ENCODE results near the gene GPR18. TPM values are rescaled to one million over a fixed set of nuclear protein-coding genes. Genes with fewer than 3 reads are reported as not detected.

Gene GPR18
- total RNA-seq, 2 experiments from 2014 or later: 10.9 to 13.7 TPM

DNA sequence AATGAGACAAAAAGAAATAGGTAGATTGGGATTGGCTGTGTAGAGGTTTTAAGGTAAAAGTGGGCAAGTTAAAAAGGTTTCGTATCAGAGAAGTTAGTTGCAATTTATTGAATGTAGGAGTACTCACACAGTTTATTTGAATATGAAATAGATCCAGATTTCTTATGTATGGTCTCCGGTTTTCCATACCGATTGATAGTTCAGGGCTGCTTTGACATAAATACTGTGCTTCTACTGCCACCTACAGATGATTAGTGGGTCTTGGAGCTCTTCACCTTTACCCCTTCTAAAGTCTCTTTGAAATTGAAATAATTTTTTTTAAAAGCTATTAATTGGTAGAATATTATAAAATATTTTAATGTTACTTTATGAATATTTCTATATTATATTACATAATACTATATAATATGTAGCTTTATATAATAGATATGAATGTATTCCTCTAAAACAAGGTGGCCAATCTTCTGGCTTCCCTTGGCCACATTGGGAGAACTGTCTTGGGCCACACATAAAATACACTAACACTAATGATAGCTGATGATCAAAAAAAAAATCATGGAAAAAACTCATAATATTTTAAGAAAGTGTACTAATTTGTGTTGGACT lies 7.7 kb upstream of the GPR18 start:
- CTCF ChIA-PET (ENCODE audit: unreplicated experiment): interaction anchor here (0.6 to 3.3 kb wide), 2 partner anchors 67 to 90 kb away, joined by 3 to 18 read pairs; no protein-coding TSS in a partner anchor
- Histone ChIP-seq H3K9me2 (ENCODE audit: insufficient read depth, low read length) (no peaks in the 10 kb centered on the region), H3K4me3 (ENCODE audit: low read depth, low read length, poor library complexity, severe bottlenecking) (no peak overlapping the region), H3K4me2 (ENCODE audit: low read length) (no peak overlapping the region), H3K36me3 (ENCODE audit: insufficient read depth, low read length) (peaks cover 3% of the 10 kb centered on the region; the same call in 1 of the 2 replicates), H2AFZ (ENCODE audit: low read length) (no peak overlapping the region), H3K79me2 (ENCODE audit: insufficient read depth, low read depth, low read length) (no peaks in the 10 kb centered on the region), H3K4me1 (ENCODE audit: insufficient read depth, low read length, poor library complexity, severe bottlenecking) (peaks cover 55% of the 10 kb centered on the region), H3K27ac (ENCODE audit: low read depth, low read length, poor library complexity, severe bottlenecking) (no peak overlapping the region), H4K20me1 (ENCODE audit: insufficient read depth, low read length) (peaks cover 5% of the 10 kb centered on the region; the same call in 1 of the 2 replicates), H3K9me3 (ENCODE audit: low read length) (no peaks in the 10 kb centered on the region)
- TF ChIP-seq EZH2phosphoT487 (IDR thresholded peaks at IDR 0.05; ENCODE audit: borderline replicate concordance, low read depth, low read length): no peak
- TF ChIP-seq, protein P1, sequence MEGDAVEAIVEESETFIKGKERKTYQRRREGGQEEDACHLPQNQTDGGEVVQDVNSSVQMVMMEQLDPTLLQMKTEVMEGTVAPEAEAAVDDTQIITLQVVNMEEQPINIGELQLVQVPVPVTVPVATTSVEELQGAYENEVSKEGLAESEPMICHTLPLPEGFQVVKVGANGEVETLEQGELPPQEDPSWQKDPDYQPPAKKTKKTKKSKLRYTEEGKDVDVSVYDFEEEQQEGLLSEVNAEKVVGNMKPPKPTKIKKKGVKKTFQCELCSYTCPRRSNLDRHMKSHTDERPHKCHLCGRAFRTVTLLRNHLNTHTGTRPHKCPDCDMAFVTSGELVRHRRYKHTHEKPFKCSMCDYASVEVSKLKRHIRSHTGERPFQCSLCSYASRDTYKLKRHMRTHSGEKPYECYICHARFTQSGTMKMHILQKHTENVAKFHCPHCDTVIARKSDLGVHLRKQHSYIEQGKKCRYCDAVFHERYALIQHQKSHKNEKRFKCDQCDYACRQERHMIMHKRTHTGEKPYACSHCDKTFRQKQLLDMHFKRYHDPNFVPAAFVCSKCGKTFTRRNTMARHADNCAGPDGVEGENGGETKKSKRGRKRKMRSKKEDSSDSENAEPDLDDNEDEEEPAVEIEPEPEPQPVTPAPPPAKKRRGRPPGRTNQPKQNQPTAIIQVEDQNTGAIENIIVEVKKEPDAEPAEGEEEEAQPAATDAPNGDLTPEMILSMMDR (conservative IDR thresholded peaks at IDR 0.05; ENCODE audit: low read length): peak; percentile 78
- intact Hi-C loops (cut with micrococcal nuclease; ENCODE audit: unreplicated experiment): loop anchor here (1.0 to 10.0 kb wide), 4 partner anchors 65 to 421 kb away; partner anchors contain the start of gene UBAC2
- no TSS peak for BruUV-seq (replicated peaks)
- POLR2A ChIA-PET: interaction anchor here (0.5 to 1.9 kb wide), 6 partner anchors 9 to 193 kb away, joined by 3 to 6 read pairs (median 3); no protein-coding TSS in a partner anchor
- DNase-seq (ENCODE audit: low spot score): peak; percentile 61

DNA sequence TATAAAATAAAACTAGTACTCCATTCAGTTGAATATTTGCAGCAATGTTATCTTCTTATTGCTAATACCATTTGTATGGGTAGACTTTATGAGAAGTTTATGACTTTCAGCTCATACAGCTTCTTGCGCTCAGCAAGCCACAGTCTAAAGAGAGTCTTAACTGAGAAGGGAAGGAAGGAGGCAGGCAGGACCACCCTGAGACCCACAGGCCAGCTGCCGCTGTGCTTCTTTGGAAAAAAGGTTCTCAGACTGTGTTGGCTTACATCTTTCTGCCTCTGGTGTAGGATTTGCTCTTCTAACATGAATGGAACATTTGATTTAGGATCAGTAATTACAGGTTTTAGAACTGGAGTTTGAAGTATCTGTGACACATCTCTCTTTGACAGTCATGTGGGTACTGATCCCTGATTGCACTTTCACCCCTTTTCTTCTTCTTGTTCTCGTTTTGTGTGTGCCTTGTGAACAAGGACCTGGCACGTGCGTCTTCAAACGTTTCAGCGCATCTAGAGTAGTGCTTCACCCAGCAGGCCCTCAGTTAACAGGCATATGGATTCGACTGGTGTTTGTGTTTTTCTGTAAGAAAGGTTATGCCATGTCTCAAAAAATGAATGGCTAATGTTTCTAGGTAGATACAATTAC lies 7.1 kb upstream of the GPR18 start:
- peaks cover 5% of the 10 kb centered on the region; the same call in 1 of the 2 replicates for H4K20me1 ChIP-seq (ENCODE audit: insufficient read depth, low read length)
- peaks cover 5% of the 10 kb centered on the region; the same call in 1 of the 2 replicates for H3K36me3 ChIP-seq (ENCODE audit: insufficient read depth, low read length)
- H3K4me1 ChIP-seq (ENCODE audit: insufficient read depth, low read length, poor library complexity, severe bottlenecking): peaks cover 55% of the 10 kb centered on the region
- no peaks in the 10 kb centered on the region for H3K9me3 ChIP-seq (ENCODE audit: low read length)
- ChIA-PET CTCF (ENCODE audit: unreplicated experiment) (interaction anchor here (3.3 kb wide), 1 partner anchor 89 kb away, joined by 18 read pairs; no protein-coding TSS in a partner anchor), POLR2A (interaction anchor here (0.6 to 1.9 kb wide), 4 partner anchors 8 to 192 kb away, joined by 3 to 6 read pairs (median 3); no protein-coding TSS in a partner anchor)
- no peak for DNase-seq (ENCODE audit: low spot score)
- no TSS peak for BruUV-seq (replicated peaks)
- H3K9me2 ChIP-seq (ENCODE audit: insufficient read depth, low read length): no peaks in the 10 kb centered on the region
- no peak overlapping the region for H3K4me3 ChIP-seq (ENCODE audit: low read depth, low read length, poor library complexity, severe bottlenecking)
- no peak overlapping the region for H3K4me2 ChIP-seq (ENCODE audit: low read length)
- TF ChIP-seq EZH2phosphoT487 (IDR thresholded peaks at IDR 0.05; ENCODE audit: borderline replicate concordance, low read depth, low read length): no peak
- TF ChIP-seq, protein P1 (conservative IDR thresholded peaks at IDR 0.05; ENCODE audit: low read length): no peak
- intact Hi-C loops (cut with micrococcal nuclease; ENCODE audit: unreplicated experiment): loop anchor here (5.0 to 10.0 kb wide), 2 partner anchors 122 to 420 kb away; no protein-coding TSS in a partner anchor
- no peak overlapping the region for H2AFZ ChIP-seq (ENCODE audit: low read length)
- H3K27ac ChIP-seq (ENCODE audit: low read depth, low read length, poor library complexity, severe bottlenecking): peak overlapping the region; percentile 29
- H3K79me2 ChIP-seq (ENCODE audit: insufficient read depth, low read depth, low read length): peaks cover 5% of the 10 kb centered on the region; the same call in 1 of the 2 replicates

Measured in OCI-LY7 (cell line).